HG02642 (cell line): ENCODE results near the gene PUM1.
A peak's percentile ranks its signal among the peaks of the same experiment; 100 is the strongest.

Experiments
- ATAC-seq: cut with Tn5 transposase; IDR thresholded peaks from one replicate; pipeline ENCODE4 v1.9.1; 2021; ENCODE audit warnings: mild to moderate bottlenecking; ENCODE audit not compliant: unreplicated experiment, poor library complexity

PUM1 gene

GRCh38 chr1:31032266-31032665 lies 33.3 kb downstream of the PUM1 start:
- no peak for ATAC-seq

DNA sequence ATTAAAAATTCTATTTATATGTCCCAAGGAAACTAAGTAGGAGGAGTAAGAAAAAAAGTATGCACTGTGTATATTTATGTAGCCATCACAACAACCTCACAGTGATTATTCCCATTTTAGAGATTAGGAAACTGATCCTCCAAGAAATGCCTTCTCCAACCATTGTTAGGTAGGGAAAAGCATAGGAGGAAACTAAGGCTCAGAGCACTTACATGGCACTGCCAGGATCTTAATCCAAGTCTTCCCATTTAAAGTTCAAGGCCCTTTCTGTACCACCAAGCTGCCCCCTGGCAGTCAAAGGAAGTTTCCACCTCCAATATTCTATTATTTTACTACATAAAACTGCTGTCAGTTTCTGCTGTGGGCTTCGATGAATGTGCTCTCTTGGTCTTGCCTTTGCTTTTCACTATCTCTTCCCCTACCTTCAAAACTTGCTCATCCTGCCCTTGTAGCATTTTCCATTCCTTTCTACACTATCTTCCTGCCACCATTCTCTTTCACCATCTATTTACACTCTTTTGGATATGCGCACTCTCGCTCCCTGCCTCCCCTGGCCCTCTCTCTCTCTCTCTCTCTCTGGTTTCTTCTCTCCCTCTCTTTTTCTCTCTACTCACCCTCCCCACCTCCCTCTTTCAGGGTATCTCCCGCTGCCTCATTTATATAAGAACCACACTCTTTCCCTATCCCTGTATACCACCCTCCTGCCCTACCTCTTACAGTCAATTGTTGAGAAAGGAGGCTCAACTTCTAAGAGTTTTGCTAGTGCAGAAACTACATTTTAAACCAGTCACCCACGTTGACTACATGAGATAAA lies 34.0 kb downstream of the PUM1 start:
- ATAC-seq, result no peak

- no peak for ATAC-seq
Measured at GRCh38 chr1:31029026-31029425, 36.5 kb downstream of the PUM1 start.

- no peak for ATAC-seq
Measured at GRCh38 chr1:31027693-31028526, 37.6 kb downstream of the PUM1 start.

DNA sequence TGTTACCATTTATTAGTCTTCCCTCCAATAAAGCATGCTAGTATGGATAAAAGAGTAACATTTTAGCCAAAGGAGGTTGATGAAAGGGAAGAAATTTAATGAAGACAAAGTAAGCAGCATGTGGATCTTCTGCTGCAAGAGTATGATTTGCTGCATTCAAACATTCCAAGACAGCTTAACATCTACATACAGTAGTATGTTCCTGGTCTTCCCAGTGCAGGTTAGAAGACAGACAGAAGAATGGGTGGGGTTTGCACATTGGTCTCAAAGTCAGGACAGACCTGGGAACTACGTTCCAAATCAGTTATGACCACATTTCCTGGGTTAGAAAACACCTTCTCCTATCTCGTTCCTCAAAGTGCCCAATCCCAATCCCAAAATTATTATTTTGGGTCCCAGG lies 43.3 kb downstream of the PUM1 start:
- no peak for ATAC-seq

DNA sequence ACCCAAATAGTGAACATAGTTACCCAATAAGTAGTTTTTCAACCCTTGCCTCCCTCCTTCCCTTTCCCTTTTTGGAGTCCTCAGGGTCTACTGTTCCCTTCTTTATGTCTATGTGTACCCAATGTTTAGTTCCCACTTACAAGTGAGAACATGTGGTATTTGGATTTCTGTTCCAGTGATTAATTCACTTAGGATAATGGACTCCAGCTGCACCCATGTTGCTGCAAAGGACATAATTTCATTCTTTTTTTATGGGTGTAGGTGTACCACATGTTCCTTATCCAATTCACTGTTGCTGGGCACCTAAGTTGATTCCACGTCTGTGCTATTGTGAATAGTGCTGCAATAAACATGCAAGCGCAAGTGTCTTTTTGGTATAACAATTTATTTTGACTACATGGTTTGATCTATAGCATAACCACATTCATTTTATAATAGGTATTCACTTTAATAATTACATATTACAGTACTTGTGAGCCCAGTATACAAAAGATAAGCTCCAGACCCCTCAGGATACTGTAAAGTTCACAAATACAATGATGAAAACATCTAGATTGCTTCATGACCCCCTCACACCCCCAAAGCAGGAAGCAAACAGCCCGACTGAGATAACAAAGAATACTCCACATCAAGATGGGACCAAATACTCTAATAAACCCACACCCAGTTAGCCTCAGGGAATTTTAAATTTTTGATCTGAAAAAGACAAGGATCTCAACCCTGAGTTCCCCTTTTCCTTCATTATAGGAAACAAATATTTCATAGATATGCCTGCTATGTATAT lies 45.3 kb downstream of the PUM1 start:
- ATAC-seq, result no peak

DNA sequence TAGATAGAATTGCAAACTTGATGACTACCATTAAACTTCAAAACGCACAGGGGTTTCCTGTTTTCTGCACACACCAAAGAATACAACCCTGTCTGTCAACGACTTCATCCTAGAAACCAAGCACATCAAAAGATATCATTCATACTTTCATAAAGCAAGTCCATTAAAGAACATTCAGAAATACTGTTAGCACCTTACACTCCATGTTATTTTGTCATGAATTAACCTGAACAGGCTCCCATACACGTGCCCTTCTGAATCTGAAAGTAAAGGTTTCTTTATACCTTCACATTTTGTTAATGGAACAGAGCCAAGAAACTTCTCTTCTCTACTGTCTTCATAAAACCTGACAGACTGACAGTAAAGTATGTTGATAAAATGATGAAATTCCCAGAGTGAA lies 46.1 kb downstream of the PUM1 start:
- no peak for ATAC-seq

- no peak for ATAC-seq
Measured at GRCh38 chr1:31016868-31017267, 48.6 kb downstream of the PUM1 start.

- peak; percentile 56 for ATAC-seq
Measured at GRCh38 chr1:31013187-31013864, 52.2 kb downstream of the PUM1 start.

GRCh38 chr1:31012210-31012924 lies 53.1 kb downstream of the PUM1 start:
- ATAC-seq, result no peak

GRCh38 chr1:31011719-31012118 lies 53.8 kb downstream of the PUM1 start:
- no peak for ATAC-seq

GRCh38 chr1:31010086-31010989 lies 55.2 kb downstream of the PUM1 start:
- ATAC-seq, result peak; percentile 56

- ATAC-seq, result no peak
Measured at GRCh38 chr1:31007462-31007991, 58.0 kb downstream of the PUM1 start.

GRCh38 chr1:31006747-31007146 lies 58.8 kb downstream of the PUM1 start:
- no peak for ATAC-seq

DNA sequence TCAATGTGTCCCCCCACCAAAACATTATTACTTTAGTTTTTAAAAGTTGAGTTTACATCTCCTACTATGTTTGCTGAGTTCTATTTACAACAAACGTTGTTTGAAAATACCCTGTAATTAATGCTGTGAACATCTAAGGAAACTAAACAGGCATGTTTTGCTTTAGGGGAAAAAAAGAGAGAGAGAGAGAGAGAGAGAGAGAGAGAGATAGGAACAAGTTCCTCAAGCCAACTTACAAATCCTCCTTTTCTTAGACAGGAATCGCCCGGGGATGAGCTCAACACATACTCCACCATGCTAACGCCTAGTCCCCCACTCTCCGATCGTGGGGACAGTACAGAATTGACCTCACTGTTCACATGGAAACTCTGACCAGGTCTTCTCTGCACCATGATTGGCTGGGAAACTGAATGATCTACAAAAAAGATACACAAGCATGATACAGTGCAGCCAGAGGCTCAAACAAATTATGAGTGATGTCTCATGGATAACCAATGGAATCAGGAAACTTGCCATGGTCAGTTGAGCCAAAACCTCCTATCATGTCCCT lies 59.8 kb downstream of the PUM1 start:
- ATAC-seq, result no peak

DNA sequence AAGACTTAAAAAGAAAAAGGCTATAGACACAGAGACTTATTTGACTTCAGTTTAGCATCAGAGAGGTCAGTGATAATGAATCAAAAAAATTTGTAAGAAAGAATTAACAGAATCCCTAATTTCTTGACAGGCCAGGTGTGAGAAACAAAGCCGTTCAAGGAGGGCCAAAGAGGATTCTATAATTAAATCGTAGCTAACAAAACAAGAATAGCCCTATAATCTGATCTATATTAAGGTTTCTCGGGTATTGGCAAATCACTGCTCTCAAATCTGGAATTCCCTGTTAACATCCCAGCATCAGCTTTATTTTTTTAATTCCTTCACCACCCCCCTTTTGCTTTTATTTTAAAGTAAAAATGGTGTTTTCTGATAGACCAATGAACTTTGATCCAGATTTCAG lies 60.3 kb downstream of the PUM1 start:
- no peak for ATAC-seq

GRCh38 chr1:31004231-31004621 lies 61.3 kb downstream of the PUM1 start:
- no peak for ATAC-seq

GRCh38 chr1:31003613-31004230 lies 61.8 kb downstream of the PUM1 start:
- no peak for ATAC-seq
